Right ventricle myocardium superior (tissue), 1 donor: ENCODE data around the gene SSMEM1. TPM values are rescaled to one million over a fixed set of nuclear protein-coding genes. Genes with fewer than 3 reads are reported as not detected.
"Not testable (repeated sequence)": the region's sequence is repeated elsewhere in the genome, so short reads cannot be mapped to it uniquely, and the experiment has no call there.

ENCODE experiments used
- ATAC-seq: fragments of 200-7000 bp; cut with Tn5 transposase; one replicate; pipeline ENCODE4 v1.9.1; 2020; ENCODE audit warnings: mild to moderate bottlenecking; ENCODE audit not compliant: poor library complexity
- DNase-seq: peaks from one replicate; pipeline ENCODE4 v3.0.0-alpha.2; 2020
- intact Hi-C: fragments of 100-400 bp; cut with DNase I; formaldehyde crosslinking; loops from one replicate; pipeline ENCODE4 v1.11.2; 2022
- total RNA-seq: library from RNA; stranded (reverse); fragmentation: NEBNext Ultra II Directional; extraction: Animal tissue kit (Norgen Biotek cat#: 25700); gene quantifications from one replicate; pipeline ENCODE4 v1.2.1, GENCODE V29; 2021
- donor health status: DM: no; HTN: yes; CAD: no; lungs with severe emphysema.

Gene SSMEM1
- total RNA-seq, 1 donor from 2014 or later: not detected

GRCh38 chr7:130236361-130236760, 28.7 kb downstream of the SSMEM1 start:
- DNase-seq, intact Hi-C loops, ATAC-seq: not testable (repeated sequence)

GRCh38 chr7:130240240-130240639, 32.6 kb downstream of the SSMEM1 start:
- DNase-seq: no peak
- intact Hi-C loops: loop anchor here (5.0 kb wide), 1 partner anchor 482 kb away; no protein-coding TSS in a partner anchor

DNA sequence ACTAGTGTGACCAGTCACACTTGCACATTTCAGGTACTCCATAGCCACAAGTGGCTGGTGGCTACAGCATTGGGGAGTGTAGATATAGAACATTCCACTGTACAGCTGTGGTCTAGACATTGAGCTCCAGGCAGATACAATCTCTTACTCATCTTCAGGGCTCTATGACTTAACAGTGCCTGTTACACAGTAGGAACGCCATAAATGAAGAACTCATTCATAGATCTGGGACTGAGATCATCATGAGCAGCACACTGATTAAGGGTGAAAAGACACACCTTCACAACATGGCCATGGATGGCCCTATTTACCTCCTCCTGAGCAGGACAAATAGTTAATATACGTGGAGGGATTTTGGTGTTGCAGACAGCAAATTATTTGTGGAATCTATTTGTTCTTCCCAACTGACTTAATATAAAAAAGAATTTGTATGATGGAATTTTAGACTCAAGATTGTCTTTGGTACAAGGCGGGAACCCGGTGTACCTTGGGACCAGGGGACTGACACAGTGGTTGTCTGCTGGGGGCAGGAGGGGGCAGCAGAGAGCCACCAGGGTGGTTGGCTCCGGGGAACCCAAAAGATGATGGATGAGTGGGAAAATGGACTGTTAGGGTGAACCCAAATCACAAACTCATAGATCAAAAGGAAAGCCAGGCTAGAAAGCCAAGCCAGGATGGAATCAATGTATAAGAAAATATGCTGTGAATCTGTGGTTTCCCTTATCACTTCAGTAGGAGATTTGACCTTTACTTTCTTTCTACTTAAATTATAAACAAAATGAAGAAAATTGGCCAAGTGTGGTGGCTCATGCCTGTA, 34.7 kb downstream of the SSMEM1 start:
- ATAC-seq (peak; percentile 75), DNase-seq (peak; percentile 65)
- intact Hi-C loops: loop anchor here (5.0 kb wide), 1 partner anchor 480 kb away; no protein-coding TSS in a partner anchor

More at GRCh38 chr7:130240240-130240639, 32.6 kb downstream of the SSMEM1 start:
- ATAC-seq: no peak

DNA sequence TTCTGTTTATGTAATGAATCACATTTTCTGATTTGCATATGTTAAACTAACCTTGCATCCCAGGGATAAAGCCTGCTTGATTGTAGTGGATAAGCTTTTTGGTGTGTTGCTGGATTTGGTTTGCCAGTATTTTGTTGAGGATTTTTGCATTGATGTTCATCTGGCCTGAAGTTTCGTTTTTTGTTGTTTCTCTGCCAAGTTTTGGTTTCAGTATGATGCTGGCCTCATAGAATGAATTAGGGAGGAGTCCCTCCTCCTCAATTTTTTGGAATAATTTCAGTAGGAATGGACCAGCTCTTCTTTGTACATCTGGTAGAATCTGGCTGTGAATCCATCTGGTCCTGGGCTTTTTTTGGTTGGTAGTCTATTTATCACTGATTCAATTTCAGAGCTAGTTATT, 35.8 kb downstream of the SSMEM1 start:
- DNase-seq, ATAC-seq: not testable (repeated sequence)
- intact Hi-C loops: loop anchor here (5.0 kb wide), 1 partner anchor 479 kb away; no protein-coding TSS in a partner anchor

DNA sequence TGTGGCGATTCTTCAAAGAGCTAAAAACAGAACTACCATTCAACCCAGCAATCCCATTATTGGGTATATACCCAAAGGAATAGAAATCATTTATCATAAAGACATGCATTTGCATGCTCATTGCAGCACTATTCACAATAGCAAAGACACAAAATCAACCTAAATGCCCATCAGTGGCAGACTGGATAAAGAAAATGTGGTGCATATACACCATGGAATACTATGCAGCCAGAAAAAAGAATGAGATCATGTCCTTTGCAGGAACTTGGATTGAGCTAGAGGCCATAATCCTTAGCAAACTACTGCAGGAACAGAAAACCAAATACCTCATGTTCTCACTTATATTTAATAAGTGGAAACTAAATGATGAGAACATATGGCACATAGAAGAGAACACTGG, 38.8 kb downstream of the SSMEM1 start:
- intact Hi-C loops, DNase-seq, ATAC-seq: not testable (repeated sequence)

DNA sequence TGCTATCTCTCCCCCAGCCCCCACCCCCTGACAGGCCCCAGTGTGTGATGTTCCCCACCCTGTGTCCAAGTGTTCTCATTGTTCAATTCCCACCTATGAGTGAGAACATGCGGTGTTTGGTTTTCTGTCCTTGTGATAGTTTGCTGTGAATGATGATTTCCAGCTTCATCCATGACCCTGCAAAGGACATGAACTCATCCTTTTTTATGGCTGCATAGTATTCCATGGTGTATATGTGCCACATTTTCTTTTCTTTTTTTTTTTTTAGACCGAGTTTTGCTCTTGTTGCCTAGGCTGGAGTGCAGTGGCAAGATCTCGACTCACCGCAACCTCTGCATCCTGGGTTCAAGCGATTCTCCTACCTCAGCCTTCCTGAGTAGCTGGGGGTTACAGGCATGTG, 41.2 kb downstream of the SSMEM1 start:
- intact Hi-C loops, ATAC-seq, DNase-seq: not testable (repeated sequence)

GRCh38 chr7:130249626-130250025, 42.0 kb downstream of the SSMEM1 start:
- ATAC-seq, DNase-seq, intact Hi-C loops: not testable (repeated sequence)

- no peak for ATAC-seq
Observed at GRCh38 chr7:130254555-130254954, 46.9 kb downstream of the SSMEM1 start.

DNA sequence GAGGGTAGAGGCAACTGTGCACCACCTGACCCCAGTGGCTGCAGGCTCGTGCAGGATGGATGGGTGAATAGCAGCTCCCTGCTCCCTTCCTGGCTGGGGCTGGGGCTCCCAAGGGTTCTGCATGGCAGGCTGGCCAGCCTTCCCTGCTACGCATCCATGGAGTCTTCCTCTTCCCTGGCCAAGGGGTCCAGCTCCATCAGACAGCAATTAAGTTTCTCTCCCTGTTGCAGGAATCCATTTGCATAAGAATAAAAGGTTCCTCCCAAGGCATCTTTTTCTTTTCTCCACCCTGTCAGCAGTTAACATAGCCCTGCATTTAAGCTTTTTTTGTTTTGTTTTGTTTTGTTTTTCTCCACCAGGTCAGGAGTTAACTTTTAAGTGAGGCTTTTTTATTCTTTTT, 49.0 kb downstream of the SSMEM1 start:
- DNase-seq (no peak), ATAC-seq (no peak)
- intact Hi-C loops: no loop called here

More at GRCh38 chr7:130254555-130254954, 46.9 kb downstream of the SSMEM1 start:
- intact Hi-C loops: no loop called here
- DNase-seq: no peak

GRCh38 chr7:130258494-130259078, 50.9 kb downstream of the SSMEM1 start:
- DNase-seq (no peak), ATAC-seq (no peak)
- intact Hi-C loops: no loop called here

DNA sequence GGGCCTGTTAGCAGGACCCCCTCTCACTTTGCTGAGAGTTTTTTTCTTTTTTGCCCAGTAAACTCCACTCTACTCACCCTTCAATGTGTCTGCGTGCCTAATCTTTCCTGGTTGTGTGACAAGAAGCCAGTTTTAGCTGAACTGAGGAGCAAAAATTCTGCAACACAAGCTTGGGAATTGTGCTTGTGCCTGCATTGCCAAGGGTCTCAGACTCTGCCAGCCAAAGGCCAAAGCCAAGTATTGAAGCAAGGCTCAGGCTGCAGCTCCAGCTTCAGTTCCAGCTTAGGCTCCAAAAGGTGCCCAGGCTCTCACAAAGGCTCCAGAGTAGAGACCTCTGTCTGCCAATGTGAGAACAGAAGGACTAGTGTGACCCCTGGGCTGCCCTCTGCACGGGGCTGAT, 54.8 kb downstream of the SSMEM1 start:
- intact Hi-C loops: no loop called here
- ATAC-seq: no peak

GRCh38 chr7:130263130-130263529, 55.5 kb downstream of the SSMEM1 start:
- ATAC-seq: no peak
- intact Hi-C loops: no loop called here
- no peak for DNase-seq

More for the DNA sequence above, 54.8 kb downstream of the SSMEM1 start:
- no peak for DNase-seq

Other genes starting within 250 kb of the SSMEM1 start
- 15.7 TPM for gene ZC3HC1, start 156.5 kb upstream of the SSMEM1 start, total RNA-seq
- 24.1 TPM for gene KLHDC10, start 137.3 kb upstream of the SSMEM1 start, total RNA-seq
- 6.2 TPM for gene TMEM209, start 2.5 kb upstream of the SSMEM1 start, total RNA-seq
- gene CPA2, start 59.0 kb downstream of the SSMEM1 start, total RNA-seq: not detected
- gene CPA4, start 85.3 kb downstream of the SSMEM1 start, total RNA-seq: not detected
- not detected for gene CPA5, start 137.0 kb downstream of the SSMEM1 start, total RNA-seq
- gene CPA1, start 172.6 kb downstream of the SSMEM1 start, total RNA-seq: not detected
- 4.2 TPM for gene CEP41, start 233.2 kb downstream of the SSMEM1 start, total RNA-seq